ENCODE results near the gene VAV2.

VAV2 gene

DNA sequence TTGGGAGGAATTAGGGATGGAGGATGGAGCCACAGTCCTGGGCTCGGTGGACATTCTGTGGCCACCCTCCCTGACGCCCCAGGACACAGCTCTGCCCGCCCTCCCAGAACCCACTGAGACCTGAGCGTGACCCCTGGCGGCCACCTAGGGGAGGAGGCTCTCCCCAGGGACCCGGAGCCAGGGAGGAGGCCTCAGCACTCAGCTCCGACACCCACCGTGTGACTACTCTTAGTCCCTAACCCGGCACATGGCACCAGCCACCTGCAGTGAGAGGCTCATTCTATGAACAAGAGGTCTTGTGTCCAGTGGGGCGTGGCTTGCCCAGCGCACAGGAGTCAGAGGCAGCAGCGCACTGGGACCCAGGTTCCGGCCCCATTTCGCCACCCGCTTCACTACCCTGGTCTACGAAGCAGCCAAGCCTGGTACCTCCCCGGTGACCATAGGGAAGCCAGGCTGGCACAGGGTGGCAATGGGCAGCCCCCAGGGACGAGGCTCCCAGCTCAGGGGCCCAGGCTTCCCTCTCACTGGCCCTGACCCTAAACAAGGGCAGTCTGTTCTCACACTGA, 264.2 kb downstream of the VAV2 start:
- H3K27ac Mint-ChIP-seq = no peak overlapping the region
- no peaks in the 10 kb centered on the region for H3K9me3 Mint-ChIP-seq
- H3K36me3 Mint-ChIP-seq (ENCODE audit: low read depth) = no peaks in the 10 kb centered on the region
- DNase-seq (no peak), ATAC-seq (no peak)
- peaks cover 8% of the 10 kb centered on the region for H3K27me3 Mint-ChIP-seq
- H3K4me3 Mint-ChIP-seq = no peak overlapping the region
- peaks cover 6% of the 10 kb centered on the region for H3K4me1 Mint-ChIP-seq

DNA sequence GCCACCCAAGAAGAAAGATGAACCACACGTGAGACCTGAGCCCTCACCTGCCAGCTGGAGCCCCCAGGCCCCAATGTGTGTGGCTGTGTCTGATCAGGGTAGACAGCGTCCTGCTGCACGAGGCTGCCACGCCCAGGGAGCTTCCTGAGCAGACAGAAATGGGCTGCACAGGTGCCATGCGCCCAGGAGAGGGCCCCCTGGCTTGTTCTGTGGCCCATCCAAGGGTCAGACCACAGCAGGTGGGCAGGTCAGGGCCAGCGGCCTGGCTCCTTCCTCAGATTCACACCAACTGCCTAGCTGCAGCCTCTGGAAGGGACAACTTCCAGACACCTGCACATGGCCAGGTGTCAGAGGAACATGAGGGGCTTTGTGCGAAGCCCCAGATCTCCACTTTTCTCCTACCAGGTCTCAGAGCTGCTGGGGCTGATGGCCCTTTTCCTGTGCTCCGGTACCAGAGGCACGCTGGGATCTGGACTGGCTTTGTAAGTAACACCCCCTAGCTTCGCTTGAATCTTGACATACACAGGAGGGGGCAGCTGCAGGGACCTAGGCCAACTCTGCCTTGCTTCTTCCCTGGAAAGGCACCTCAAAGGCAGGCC, 264.7 kb downstream of the VAV2 start:
- no peak overlapping the region for H3K27ac Mint-ChIP-seq
- H3K36me3 Mint-ChIP-seq (ENCODE audit: low read depth) = no peaks in the 10 kb centered on the region
- no peak overlapping the region for H3K4me3 Mint-ChIP-seq
- ATAC-seq = peak; percentile 13
- H3K27me3 Mint-ChIP-seq = peaks cover 8% of the 10 kb centered on the region
- H3K9me3 Mint-ChIP-seq = no peaks in the 10 kb centered on the region
- H3K4me1 Mint-ChIP-seq = peaks cover 6% of the 10 kb centered on the region
- DNase-seq = no peak

DNA sequence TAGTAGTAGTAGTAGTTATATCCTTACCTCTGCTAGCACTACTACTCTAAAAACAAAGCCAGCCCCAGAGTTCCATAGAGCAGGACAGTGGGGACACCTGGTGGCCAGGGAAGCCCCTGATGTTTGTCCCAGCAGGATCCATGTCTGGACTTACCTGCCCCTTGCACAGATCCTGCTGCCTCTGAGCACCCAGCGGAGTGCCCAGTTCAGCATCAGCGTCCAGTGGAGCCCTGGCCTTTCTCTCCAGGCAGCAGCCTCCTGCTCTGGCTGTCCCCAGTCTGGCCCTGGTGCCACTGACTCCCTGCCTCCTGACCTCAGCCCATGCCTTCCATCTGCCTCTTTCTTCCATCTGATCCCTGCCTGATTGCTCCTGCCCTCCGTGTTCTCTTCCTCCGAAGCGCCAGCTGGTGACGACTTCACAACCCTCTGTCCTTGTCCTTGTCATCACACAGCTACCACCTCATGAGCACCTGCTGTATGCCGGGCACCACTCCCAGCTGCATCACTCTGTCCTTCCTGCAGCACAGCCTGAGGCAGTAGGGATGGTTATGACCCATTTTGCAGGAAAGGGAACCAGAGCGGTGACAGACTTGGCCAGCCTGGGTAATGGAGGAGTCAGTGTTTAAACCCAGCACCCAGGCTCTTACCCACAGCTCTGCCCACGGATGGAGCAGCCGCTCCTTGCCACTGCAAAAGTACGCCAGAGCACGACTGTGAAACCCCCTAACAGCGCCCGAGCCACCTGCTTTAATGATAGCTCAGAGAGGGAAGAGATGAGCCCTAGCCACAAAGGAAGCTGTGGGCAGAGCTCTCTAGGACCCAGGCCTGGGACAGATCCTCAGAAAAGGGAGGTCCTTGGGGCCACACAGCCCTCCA, 265.5 kb downstream of the VAV2 start:
- Mint-ChIP-seq H3K27me3 (peaks cover 8% of the 10 kb centered on the region), H3K27ac (no peak overlapping the region), H3K4me3 (no peak overlapping the region), H3K36me3 (ENCODE audit: low read depth) (no peaks in the 10 kb centered on the region), H3K9me3 (no peaks in the 10 kb centered on the region), H3K4me1 (peaks cover 6% of the 10 kb centered on the region)
- DNase-seq = peak; percentile 53
- ATAC-seq = peak; percentile 50

DNA sequence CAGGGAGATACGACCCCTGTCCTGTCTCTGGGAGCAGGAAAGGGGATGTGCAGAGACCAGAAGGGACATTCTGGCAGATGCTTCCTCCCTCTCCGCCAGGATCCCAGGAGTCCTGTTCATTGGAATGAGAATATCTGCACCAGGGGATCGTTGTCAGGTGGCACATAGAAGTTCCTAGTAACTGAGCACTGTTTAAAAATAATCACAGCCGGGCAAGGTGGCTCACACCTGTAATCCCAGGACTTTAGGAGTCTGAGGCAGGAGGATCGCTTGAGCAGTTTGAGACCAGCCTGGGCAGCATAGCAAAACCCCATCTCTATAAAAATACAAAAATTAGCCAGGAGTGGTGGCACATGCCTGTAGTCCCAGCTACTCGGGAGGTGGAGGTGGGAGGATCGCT, 266.2 kb downstream of the VAV2 start:
- Mint-ChIP-seq H3K36me3 (ENCODE audit: low read depth) (no peaks in the 10 kb centered on the region), H3K27me3 (peaks cover 12% of the 10 kb centered on the region), H3K9me3 (no peaks in the 10 kb centered on the region), H3K27ac (no peak overlapping the region), H3K4me3 (no peak overlapping the region), H3K4me1 (peaks cover 6% of the 10 kb centered on the region)
- DNase-seq (no peak), ATAC-seq (no peak)

DNA sequence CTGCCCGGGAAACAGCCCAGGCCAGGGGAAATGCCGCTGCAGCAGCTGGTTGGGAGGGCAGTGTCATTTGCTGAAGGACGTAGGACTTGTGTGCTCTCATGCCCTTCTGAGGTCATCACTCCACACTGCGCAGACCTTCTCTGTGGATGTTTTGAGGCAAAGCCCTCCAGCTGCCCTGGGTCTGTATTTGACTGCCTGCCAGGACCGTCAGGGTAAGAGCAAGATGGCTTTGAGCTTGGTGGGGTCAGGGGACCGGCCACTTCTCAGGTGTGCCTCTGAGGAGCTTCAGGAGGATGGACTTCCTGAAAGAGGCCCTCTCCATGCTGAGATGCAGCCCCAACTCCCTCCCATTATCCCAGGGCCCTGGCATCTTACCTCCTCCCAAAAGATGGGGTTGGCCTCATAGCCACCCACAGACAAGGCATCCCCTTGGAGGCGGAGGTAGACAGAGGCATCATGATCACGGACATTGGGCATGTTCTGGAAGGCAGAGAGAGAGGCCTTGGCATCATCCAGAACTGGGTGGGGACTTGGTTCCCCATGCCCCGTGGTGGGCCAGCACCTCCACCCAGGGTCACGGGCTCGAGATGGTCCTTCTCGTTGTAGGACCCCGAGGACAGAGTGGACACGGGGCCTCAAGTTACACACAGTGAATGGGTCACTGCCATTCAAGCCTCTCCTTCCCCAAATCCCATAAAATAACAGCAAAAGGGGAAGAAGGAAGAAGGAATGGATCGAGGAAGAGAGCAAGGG, 273.4 kb downstream of the VAV2 start:
- Mint-ChIP-seq H3K27me3 (peaks cover 6% of the 10 kb centered on the region), H3K4me3 (no peak overlapping the region), H3K9me3 (no peaks in the 10 kb centered on the region), H3K36me3 (ENCODE audit: low read depth) (no peaks in the 10 kb centered on the region), H3K27ac (no peak overlapping the region), H3K4me1 (no peaks in the 10 kb centered on the region)
- no peak for DNase-seq
- no peak for ATAC-seq

DNA sequence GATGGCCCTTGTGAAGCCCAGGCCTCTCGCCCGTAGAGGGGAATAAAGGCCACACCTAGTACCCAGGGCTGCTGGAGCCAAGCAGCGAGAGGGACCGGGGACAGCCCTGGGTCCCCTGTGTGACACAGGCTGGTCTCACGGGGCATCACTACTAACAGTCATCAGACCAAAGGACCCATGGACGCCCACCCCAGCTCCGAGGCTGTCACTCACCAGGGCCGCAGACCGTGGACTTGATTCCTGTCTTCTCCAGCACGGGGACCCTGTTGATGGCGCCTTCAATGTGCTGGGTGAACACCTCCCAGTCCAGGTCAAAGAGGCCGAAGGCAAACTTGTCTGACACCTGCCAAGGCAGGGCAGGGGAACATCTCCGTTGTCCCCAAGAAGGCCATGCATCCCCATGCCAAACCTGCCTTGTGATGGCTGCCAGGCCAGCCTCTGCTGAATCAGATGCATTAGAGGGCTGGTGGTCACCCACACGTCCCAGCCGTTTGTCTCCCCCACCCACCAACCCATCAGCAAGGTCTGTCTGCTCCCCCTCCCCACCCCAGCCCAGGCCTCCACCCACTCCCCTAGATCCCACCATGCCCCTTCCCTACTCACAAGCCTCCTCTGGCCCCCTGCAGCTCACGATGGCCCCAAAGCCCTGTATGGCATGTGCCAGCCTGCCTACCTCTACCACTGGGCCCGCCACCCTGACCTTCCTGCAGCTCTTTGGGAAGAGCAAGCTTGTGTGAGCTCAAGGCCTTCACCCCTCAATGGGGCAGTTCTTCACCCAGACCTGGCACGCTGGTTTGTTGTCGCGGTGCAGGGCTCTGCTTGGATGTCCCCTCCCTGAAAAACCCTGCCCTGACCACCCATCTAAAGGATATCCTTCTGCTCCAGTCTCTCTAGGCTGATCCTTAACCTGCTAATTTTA, 274.8 kb downstream of the VAV2 start:
- Mint-ChIP-seq H3K27me3 (peaks cover 4% of the 10 kb centered on the region), H3K27ac (no peak overlapping the region), H3K36me3 (ENCODE audit: low read depth) (no peaks in the 10 kb centered on the region), H3K4me1 (no peaks in the 10 kb centered on the region), H3K9me3 (no peaks in the 10 kb centered on the region), H3K4me3 (no peak overlapping the region)
- no peak for DNase-seq
- no peak for ATAC-seq

DNA sequence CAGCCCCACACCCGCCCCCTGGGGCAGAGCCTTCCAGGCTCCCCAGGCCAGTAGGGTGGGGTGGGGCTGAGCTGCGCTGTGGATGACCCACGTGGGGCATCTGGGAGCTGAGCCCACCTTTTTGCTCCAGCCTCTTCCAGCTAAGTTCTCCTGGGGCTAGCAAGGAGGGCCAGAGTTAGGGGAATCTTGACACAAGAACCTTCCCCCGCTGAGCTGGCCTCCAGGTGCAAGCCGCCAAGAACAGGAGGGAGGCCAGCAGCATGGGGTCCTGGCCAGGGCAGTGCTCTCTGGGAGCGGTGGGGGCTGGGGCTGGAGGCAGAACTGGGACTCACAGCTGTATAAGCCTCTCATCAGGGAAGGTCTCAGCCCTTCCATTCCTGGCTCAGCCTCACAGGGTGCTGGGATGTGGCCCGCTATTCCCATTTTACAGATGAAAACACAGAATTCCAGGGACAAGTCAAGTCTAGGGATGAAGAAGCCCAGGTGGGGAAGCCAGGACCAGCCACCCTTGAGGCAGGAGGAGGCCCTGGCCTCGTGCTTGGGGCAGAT, 275.5 kb downstream of the VAV2 start:
- no peak overlapping the region for H3K4me3 Mint-ChIP-seq
- no peak overlapping the region for H3K27ac Mint-ChIP-seq
- peaks cover 4% of the 10 kb centered on the region for H3K27me3 Mint-ChIP-seq
- H3K4me1 Mint-ChIP-seq = no peaks in the 10 kb centered on the region
- H3K9me3 Mint-ChIP-seq = no peaks in the 10 kb centered on the region
- ATAC-seq (no peak), DNase-seq (no peak)
- H3K36me3 Mint-ChIP-seq (ENCODE audit: low read depth) = no peaks in the 10 kb centered on the region

DNA sequence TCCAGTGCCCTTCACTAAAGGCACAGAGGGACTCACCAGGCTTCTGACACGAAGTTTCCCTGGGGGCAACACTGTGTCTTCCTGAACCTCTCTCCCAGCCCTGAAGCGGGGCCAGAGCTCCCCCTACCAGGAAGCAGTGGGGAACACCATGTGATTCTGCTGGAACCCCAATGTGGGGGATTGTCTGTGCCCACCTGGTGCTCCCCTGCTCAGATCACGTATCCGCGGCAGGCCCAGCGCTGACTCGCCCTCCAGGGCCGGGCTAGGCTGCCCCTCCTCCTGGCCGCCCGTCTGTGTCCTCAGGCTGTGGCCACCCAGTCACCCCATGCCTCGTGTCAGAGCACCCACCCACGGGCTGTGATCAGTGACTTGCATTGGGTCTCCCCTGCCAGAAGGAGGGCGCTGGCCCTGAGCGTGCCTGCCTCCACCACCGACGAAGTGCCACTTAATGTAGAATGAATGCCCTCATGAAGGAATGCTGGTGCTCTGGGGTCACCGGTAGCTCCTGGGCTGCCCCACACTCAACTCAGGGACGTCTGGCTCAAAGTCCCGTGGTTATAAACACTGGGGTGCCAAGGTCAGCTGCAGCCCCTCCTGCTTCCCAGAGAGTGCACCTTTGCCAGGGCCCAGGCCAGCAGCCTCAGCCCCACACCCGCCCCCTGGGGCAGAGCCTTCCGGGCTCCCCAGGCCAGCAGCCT, 276.1 kb downstream of the VAV2 start:
- H3K4me3 Mint-ChIP-seq = no peak overlapping the region
- no peaks in the 10 kb centered on the region for H3K9me3 Mint-ChIP-seq
- H3K27me3 Mint-ChIP-seq = no peaks in the 10 kb centered on the region
- no peaks in the 10 kb centered on the region for H3K36me3 Mint-ChIP-seq (ENCODE audit: low read depth)
- no peaks in the 10 kb centered on the region for H3K4me1 Mint-ChIP-seq
- DNase-seq (peak; percentile 33), ATAC-seq (peak; percentile 38)
- no peak overlapping the region for H3K27ac Mint-ChIP-seq

DNA sequence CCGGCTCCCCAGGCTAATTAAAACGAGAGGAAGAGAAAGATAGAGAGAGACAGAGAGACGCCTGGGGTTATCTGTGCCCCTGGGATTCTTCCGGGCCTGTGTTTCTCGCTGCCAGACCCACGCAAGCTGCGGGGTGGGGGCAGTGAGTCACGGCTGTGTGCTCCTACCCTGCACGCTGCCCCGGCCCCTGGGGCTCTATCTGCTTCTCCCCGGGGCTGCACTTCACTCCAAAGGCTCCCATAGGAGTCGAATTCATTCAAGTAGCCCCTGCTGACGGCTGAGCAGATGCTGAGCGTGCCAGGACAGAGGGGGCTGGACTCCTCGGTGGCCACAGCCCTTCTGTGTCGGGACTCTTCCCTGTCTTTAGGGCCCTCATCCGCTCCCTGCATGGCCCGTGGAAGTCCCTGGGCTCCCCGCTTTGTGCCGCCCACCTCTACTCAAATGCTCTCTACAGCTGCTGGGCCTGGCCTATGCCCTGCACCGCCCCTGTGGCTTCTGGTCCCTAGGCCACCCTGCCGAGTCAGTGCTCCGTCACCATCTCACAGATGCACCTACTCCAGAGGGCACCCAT, 276.7 kb downstream of the VAV2 start:
- ATAC-seq (no peak), DNase-seq (no peak)
- H3K4me1 Mint-ChIP-seq = peaks cover 2% of the 10 kb centered on the region
- H3K27me3 Mint-ChIP-seq = peaks cover 2% of the 10 kb centered on the region
- H3K4me3 Mint-ChIP-seq = no peak overlapping the region
- no peak overlapping the region for H3K27ac Mint-ChIP-seq
- no peaks in the 10 kb centered on the region for H3K36me3 Mint-ChIP-seq (ENCODE audit: low read depth)
- H3K9me3 Mint-ChIP-seq = no peaks in the 10 kb centered on the region

DNA sequence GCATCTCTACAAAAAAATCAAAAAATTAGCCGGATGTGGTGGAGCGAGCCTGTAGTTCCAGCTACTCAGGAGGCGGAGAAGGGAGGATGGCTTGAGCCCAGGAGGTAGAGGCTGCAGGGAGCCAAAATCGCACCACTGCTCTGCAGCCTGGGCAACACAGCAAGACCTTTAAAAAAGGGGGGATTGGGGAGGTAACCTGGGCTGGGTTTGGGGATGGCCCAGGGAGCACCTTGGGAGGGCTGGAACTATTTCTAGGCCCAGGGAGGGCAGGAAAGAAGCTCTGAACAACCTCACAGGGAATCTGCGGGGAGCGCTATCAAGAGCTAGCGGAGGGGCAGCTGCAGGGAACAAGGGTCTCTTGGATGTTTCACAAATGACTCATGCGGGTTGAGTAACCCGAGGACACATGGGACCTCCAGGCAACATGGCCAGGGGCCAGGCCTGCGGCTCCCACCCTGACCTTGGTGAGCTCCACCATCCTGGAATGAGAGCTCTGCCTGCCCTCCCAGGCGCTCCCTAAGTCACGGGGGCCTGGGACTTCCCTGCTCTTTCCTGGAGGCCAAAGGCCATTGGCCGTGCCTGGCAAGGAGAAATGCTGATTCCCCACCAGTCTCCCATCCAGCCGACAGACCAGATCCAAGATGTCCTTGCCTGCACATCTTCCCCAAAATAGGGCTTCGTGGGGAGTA, 277.4 kb downstream of the VAV2 start:
- Mint-ChIP-seq H3K27ac (no peak overlapping the region), H3K36me3 (ENCODE audit: low read depth) (no peaks in the 10 kb centered on the region), H3K4me1 (peaks cover 6% of the 10 kb centered on the region), H3K4me3 (no peak overlapping the region), H3K9me3 (no peaks in the 10 kb centered on the region), H3K27me3 (peaks cover 2% of the 10 kb centered on the region)
- no peak for ATAC-seq
- no peak for DNase-seq

DNA sequence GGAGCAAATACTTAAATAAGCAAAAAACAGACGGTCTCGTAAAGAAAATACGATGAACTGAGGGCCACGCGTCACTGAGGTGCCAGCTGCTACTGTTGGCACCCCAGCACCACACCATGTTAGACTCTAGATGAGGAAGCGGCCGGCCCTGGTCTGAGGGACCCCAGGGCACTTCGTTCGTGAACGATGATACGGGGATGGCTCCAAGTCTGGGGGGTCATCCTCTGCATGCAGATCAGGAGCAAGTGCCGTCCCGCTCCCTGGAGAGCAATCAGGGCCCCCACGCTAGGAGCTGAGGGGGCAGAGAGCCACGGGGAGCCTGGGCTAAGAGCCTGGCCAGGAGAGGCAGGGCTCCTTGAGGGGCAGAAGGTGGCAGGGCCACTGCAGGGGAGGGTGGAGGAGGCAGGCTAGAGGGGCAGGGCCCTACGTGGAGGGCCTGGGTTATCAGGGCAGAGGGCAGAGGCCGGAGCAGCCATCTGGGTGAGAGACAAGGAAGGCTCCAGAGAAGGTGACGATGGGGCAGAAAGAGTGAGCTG, 278.1 kb downstream of the VAV2 start:
- H3K27ac Mint-ChIP-seq = no peak overlapping the region

DNA sequence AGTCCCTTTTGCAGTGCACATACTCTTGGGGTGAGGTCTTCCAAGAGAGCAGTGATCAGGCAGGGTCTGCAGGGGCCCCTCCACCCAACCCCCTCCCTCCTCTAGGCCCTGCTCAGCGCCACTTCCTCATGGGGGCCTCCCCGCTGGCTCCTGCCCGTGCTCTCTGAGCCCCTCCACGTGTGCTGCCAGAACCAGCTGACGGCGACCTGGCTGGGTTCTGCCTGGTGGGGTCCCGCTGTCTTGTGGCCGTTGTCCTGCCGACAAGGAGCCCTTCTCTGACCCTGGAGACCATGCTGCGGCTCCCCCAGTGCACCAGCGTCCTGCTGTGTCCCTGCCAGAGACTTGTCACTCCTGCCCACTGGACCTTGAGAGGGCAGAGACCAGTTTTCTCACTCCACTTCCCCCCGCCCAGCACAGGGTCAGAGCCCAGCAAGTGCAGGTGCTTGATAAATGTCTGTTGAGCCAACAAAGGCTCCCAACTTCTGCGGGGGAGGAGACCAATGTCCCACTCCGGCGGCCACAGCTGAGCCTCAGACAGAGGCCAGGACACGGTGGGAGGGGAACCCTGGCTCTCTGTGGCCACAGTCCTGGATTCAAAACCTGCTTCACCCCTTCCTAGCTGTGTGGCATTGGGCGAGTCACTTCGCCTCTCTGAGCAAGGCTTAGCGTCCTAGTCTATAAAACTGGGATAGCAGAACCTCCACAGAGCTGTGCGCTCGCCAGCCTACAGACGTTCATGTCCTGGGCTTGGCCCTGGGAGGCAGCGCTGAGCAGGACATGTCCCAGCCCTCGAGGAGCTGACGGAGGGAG, 278.8 kb downstream of the VAV2 start:
- H3K4me3 Mint-ChIP-seq = no peak overlapping the region
- no peaks in the 10 kb centered on the region for H3K36me3 Mint-ChIP-seq (ENCODE audit: low read depth)
- peaks cover 2% of the 10 kb centered on the region for H3K27me3 Mint-ChIP-seq

More for the DNA sequence above, 278.1 kb downstream of the VAV2 start:
- ATAC-seq (no peak), DNase-seq (no peak)
- Mint-ChIP-seq H3K36me3 (ENCODE audit: low read depth) (no peaks in the 10 kb centered on the region), H3K4me3 (no peak overlapping the region), H3K27me3 (peaks cover 2% of the 10 kb centered on the region), H3K9me3 (no peaks in the 10 kb centered on the region), H3K4me1 (peaks cover 13% of the 10 kb centered on the region)

More for the DNA sequence above, 278.8 kb downstream of the VAV2 start:
- no peak overlapping the region for H3K27ac Mint-ChIP-seq
- DNase-seq (no peak), ATAC-seq (no peak)
- H3K4me1 Mint-ChIP-seq = peaks cover 13% of the 10 kb centered on the region
- no peaks in the 10 kb centered on the region for H3K9me3 Mint-ChIP-seq
